Measurements from ENCODE around the gene CNNM4.

DNA sequence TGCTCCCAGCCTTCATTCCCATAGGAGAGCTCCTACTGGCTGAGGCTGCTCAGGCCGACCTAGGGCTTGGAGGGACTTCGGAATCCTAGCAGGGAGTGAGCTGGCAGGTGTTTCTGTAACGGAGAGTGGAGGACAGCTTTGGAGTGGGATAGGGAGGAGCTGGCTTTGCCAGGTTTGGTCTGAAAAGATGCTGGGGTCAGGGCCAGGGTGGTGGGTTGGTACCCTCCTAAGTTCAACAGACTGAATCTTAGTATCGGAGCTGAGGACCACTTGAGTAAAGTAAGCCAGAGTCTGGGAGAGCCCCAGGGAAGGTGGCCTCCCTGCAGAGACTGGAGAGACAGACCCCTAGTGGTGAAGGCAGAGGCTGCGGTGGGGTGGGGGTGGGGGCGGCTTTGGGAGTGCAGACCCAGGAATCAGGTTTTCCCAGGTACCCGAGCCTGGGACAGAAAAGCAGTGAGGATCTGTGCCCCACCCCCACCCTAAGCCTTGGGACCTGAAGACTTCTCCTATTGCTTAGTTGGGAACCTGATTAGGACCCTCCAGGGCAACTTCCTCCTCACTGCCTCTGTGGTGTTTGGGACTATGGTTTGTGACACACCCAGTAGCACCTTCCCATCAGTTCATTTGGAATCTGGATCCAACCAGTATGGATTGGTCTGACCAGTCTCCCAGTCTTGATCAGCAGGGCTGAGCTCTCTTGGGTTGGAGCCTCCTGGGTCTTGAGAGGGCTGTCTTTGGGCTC, 3.0 kb downstream of the CNNM4 start:
- TF ChIP-seq, protein P1, sequence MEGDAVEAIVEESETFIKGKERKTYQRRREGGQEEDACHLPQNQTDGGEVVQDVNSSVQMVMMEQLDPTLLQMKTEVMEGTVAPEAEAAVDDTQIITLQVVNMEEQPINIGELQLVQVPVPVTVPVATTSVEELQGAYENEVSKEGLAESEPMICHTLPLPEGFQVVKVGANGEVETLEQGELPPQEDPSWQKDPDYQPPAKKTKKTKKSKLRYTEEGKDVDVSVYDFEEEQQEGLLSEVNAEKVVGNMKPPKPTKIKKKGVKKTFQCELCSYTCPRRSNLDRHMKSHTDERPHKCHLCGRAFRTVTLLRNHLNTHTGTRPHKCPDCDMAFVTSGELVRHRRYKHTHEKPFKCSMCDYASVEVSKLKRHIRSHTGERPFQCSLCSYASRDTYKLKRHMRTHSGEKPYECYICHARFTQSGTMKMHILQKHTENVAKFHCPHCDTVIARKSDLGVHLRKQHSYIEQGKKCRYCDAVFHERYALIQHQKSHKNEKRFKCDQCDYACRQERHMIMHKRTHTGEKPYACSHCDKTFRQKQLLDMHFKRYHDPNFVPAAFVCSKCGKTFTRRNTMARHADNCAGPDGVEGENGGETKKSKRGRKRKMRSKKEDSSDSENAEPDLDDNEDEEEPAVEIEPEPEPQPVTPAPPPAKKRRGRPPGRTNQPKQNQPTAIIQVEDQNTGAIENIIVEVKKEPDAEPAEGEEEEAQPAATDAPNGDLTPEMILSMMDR (IDR thresholded peaks at IDR 0.05; ENCODE audit: borderline replicate concordance, extremely low read depth, low read length, poor library complexity, severe bottlenecking), result peak; percentile 75
- no peak for TF ChIP-seq EZH2 (IDR thresholded peaks at IDR 0.05; ENCODE audit: borderline replicate concordance, low read depth, low read length, severe bottlenecking)

Measured in DND-41 (cell line).